HFF-Myc (cell line): ENCODE data around the gene RPTOR.

Experiments used
- DNase-seq: peaks from one replicate; pipeline ENCODE4 v3.0.0-alpha.2; 2011; ENCODE audit warnings: low read depth; ENCODE audit errors: extremely low read depth
- H3K4me3 ChIP-seq: replicated peaks from 2 replicates; pipeline ENCODE4 v1.5.1; 2011; ENCODE audit warnings: low read depth, mild to moderate bottlenecking, control low read depth, low read length
- TF ChIP-seq, protein P1 (sequence below): IDR thresholded peaks from 2 replicates; pipeline ENCODE4 v1.5.1; 2012; ENCODE audit warnings: mild to moderate bottlenecking, low read depth, low read length, control low read depth; ENCODE audit errors: missing control alignments

RPTOR gene

DNA sequence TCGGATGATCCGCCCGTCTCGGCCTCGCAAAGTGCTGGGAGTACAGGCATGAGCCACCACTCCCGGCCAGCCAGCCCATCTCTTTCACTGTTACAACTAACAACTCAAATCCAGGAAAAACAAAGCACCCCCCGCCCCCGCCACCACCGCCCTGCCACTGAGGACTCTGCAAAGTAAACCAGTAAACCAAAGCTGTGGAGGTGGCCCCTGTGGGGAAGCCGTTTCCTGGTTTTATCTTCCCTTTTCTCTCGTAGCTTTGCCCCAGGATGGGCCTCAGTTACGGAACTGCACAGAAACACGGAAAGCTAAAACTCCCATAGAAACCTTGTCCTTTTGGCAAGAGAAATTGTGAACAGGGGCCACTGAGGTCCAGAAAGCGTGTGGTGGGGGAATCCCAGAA, 464.5 kb downstream of the RPTOR start:
- no peak overlapping the region for H3K4me3 ChIP-seq
- TF ChIP-seq, protein P1, sequence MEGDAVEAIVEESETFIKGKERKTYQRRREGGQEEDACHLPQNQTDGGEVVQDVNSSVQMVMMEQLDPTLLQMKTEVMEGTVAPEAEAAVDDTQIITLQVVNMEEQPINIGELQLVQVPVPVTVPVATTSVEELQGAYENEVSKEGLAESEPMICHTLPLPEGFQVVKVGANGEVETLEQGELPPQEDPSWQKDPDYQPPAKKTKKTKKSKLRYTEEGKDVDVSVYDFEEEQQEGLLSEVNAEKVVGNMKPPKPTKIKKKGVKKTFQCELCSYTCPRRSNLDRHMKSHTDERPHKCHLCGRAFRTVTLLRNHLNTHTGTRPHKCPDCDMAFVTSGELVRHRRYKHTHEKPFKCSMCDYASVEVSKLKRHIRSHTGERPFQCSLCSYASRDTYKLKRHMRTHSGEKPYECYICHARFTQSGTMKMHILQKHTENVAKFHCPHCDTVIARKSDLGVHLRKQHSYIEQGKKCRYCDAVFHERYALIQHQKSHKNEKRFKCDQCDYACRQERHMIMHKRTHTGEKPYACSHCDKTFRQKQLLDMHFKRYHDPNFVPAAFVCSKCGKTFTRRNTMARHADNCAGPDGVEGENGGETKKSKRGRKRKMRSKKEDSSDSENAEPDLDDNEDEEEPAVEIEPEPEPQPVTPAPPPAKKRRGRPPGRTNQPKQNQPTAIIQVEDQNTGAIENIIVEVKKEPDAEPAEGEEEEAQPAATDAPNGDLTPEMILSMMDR, result no peak
- no peak for DNase-seq

DNA sequence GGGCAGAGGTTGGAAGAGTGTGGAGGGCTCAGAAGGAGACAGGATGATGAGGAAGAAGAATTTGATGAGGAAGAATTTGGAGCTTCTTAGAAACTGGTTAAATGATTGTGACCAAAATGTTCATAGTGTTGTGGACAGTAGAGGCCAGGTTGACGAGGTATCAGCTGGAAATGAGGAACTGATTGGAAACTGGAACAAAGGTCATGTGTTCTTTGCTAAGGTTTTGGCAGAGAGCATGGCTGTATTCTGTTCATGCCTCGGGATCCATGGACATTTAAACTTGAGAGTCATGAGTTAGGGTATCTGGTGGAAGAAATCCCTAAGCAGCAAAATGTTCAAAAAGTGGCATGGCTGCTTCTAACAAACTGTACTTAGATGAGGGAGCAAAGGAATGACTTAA, 466.3 kb downstream of the RPTOR start:
- no peak for DNase-seq
- TF ChIP-seq, protein P1, result no peak

DNA sequence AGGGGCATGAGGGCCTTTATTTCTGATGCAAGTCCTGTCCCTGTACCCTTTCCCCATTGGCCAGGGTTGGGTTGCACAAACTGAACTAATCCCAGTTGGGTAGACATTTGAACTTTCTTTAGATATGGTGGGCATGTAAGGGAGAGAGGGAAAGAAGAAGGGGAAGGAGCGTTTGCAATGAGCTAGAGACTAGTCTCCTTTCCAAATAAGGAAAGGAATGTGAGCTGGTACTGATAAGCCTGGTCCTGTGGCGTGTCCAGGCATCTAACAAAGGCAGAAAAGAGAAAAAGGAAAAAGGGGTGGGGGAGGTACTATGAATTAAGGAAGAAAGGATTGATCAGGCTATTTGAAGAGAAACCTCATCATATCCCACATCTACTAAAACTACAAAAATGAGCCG, 467.3 kb downstream of the RPTOR start:
- DNase-seq, result no peak
- TF ChIP-seq, protein P1, result no peak
- no peak overlapping the region for H3K4me3 ChIP-seq

More for the DNA sequence above, 466.3 kb downstream of the RPTOR start:
- H3K4me3 ChIP-seq, result no peak overlapping the region

DNA sequence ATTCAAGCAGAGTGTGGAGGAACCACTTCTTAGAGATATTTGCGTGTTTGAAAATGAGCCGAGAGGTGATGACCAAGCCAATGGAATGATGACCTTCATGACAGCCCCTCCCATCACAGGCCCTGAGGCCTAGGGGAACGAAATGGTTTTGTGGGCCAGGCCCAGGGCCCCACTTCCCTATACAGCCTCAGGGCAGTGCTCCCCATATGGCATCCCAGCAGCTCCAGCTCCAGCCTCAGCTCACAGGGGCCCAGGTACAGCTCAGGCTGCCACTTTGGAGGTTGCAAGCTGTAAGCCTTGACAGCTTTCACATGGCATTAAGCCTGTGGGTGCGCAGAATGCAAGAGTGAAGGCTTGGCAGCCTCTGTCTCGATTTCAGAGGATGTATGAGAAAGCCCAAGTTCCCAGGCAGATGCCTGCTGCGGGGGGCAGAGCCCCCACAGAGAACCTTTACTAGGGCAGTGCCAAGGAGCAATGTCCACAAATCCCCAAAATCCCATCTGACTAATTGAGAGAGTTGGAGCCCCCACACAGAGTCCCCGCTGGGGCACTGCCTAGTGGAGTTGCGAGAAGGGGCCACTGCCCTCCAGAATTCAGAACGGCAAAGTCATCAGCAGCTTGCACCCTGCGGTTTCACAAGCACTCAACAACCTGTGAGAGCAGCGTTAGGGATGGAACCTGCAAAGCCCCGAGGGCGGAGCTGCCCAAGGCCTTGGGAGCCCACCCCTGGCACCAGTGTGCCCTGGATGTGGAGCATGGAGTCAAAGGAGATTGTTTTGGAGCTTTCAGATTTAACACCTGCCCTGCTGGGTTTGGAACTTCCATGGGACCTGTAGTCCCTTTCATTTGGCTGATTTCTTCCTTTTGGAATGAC, 468.2 kb downstream of the RPTOR start:
- no peak for DNase-seq
- H3K4me3 ChIP-seq, result no peak overlapping the region
- TF ChIP-seq, protein P1, result no peak

DNA sequence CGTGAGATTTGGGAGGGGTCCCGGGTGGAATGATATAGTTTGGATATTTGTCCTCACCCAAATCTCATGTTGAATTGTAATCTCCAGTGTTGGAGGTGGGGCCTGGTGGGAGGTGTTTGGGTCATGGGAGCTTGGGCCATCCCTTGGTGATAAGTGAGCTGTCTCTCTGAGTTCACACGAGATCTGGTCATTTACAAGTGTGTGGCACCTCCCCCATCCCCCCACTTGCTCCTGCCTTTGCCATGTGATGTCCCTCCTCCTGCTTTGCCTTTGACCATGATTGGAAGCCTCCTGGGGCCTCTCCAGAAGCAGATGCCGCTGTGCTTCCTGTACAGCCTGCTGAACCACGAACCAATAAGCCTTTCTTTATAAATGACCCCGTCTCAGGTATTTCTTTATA, 469.0 kb downstream of the RPTOR start:
- no peak overlapping the region for H3K4me3 ChIP-seq
- TF ChIP-seq, protein P1, result no peak
- DNase-seq, result no peak

DNA sequence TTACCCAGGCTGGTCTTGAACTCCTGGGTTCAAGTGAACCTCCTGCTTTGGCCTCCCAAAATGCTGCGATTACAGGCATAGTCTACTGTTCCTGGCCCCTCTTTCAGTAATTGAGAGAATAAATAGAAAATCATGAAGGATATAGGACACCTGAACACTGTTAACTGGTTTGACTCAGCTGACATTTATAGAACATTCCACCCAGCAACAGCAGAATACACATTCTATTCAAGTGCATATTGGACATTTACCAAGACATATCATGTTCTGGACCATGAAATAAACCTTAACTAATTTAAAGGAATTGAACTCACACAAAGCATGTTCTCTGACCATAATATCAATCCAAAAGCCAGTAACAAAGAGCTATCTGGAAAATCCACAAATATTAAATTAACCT, 470.5 kb downstream of the RPTOR start:
- DNase-seq, result no peak
- TF ChIP-seq, protein P1, result no peak

More for the DNA sequence above, 470.5 kb downstream of the RPTOR start:
- no peak overlapping the region for H3K4me3 ChIP-seq
